Activated naive CD4-positive, alpha-beta T cell treated with anti-CD3 and anti-CD28 coated beads, Interleukin-2, amount 10 ng/mL, durations not matched to agents 7 days and 5 days (primary cell): ENCODE results near the gene MAP2K5.

Experiments used
- CTCF ChIA-PET: fragments of 350-600 bp; sonication (Branson Sonifier 250); formaldehyde crosslinking; loops from one replicate; lab custom pipeline; 2021; ENCODE audit warnings: antibody characterized with exemption; lab: Charles Lee
- DNase-seq: peaks from one replicate; pipeline ENCODE4 v3.0.0-alpha.2; 2020
- H3K27ac Mint-ChIP-seq: one replicate; pipeline ENCODE4 v1.8.0; 2021; ENCODE audit warnings: mild to moderate bottlenecking, moderate library complexity, mixed read lengths
- H3K27me3 Mint-ChIP-seq: one replicate; pipeline ENCODE4 v1.8.0; 2021; ENCODE audit warnings: mild to moderate bottlenecking, mixed read lengths
- H3K36me3 Mint-ChIP-seq: one replicate; pipeline ENCODE4 v1.8.0; 2021; ENCODE audit warnings: mixed read lengths
- H3K4me1 Mint-ChIP-seq: one replicate; pipeline ENCODE4 v1.8.0; 2021; ENCODE audit warnings: mixed read lengths
- H3K4me3 Mint-ChIP-seq: one replicate; pipeline ENCODE4 v1.8.0; 2021; ENCODE audit warnings: mild to moderate bottlenecking, moderate library complexity, mixed read lengths
- H3K9me3 Mint-ChIP-seq: one replicate; pipeline ENCODE4 v1.8.0; 2021; ENCODE audit warnings: mixed read lengths

MAP2K5 gene

GRCh38 chr15:67512140-67512539, 30.4 kb upstream of the MAP2K5 start:
- no peaks in the 10 kb centered on the region for H3K4me1 Mint-ChIP-seq
- no peaks in the 10 kb centered on the region for H3K27me3 Mint-ChIP-seq
- CTCF ChIA-PET = no interaction called here
- no peaks in the 10 kb centered on the region for H3K9me3 Mint-ChIP-seq
- no peak overlapping the region for H3K4me3 Mint-ChIP-seq
- H3K27ac Mint-ChIP-seq = no peak overlapping the region
- peaks cover 8% of the 10 kb centered on the region for H3K36me3 Mint-ChIP-seq
- DNase-seq = no peak

GRCh38 chr15:67512933-67513714, 29.4 kb upstream of the MAP2K5 start:
- Mint-ChIP-seq H3K36me3 (peaks cover 8% of the 10 kb centered on the region), H3K4me3 (no peak overlapping the region), H3K27ac (no peak overlapping the region), H3K27me3 (no peaks in the 10 kb centered on the region), H3K4me1 (no peaks in the 10 kb centered on the region), H3K9me3 (no peaks in the 10 kb centered on the region)
- CTCF ChIA-PET = no interaction called here
- DNase-seq = no peak

DNA sequence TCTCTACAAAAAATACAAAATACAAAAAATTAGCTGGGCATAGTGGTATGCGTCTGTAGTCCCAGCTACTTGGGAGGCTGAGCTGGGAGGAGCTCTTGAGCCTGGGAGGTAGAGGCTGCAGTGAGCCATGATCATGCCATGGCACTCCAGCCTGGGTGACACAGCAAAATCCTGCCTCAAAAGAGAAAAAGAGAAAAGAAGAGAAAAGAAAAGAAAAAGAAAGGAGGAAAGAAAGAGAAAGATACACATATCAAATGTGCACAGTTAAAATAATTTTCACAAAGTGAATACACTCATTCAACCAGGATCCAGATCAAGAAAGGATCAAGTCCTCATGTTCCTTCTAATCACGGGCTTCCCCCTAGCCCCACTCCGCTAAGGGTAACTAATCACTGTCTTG, 27.4 kb upstream of the MAP2K5 start:
- CTCF ChIA-PET = no interaction called here
- no peak overlapping the region for H3K27ac Mint-ChIP-seq
- peaks cover 8% of the 10 kb centered on the region for H3K36me3 Mint-ChIP-seq
- no peak for DNase-seq
- H3K4me3 Mint-ChIP-seq = no peak overlapping the region
- H3K9me3 Mint-ChIP-seq = no peaks in the 10 kb centered on the region
- H3K4me1 Mint-ChIP-seq = peaks cover 5% of the 10 kb centered on the region
- no peaks in the 10 kb centered on the region for H3K27me3 Mint-ChIP-seq

GRCh38 chr15:67515557-67515956, 26.9 kb upstream of the MAP2K5 start:
- CTCF ChIA-PET = no interaction called here
- no peak overlapping the region for H3K4me3 Mint-ChIP-seq
- peaks cover 8% of the 10 kb centered on the region for H3K36me3 Mint-ChIP-seq
- H3K9me3 Mint-ChIP-seq = no peaks in the 10 kb centered on the region
- no peak for DNase-seq
- peaks cover 9% of the 10 kb centered on the region for H3K4me1 Mint-ChIP-seq
- no peaks in the 10 kb centered on the region for H3K27me3 Mint-ChIP-seq
- H3K27ac Mint-ChIP-seq = no peak overlapping the region

- H3K4me1 Mint-ChIP-seq = peaks cover 33% of the 10 kb centered on the region
- no peak for DNase-seq
- H3K27ac Mint-ChIP-seq = peak overlapping the region; percentile 96
- CTCF ChIA-PET = no interaction called here
- H3K27me3 Mint-ChIP-seq = no peaks in the 10 kb centered on the region
- H3K36me3 Mint-ChIP-seq = no peaks in the 10 kb centered on the region
- H3K9me3 Mint-ChIP-seq = no peaks in the 10 kb centered on the region
- H3K4me3 Mint-ChIP-seq = peak overlapping the region; percentile 86
These were observed 22.0 kb upstream of the MAP2K5 start for GRCh38 chr15:67520321-67521028.

DNA sequence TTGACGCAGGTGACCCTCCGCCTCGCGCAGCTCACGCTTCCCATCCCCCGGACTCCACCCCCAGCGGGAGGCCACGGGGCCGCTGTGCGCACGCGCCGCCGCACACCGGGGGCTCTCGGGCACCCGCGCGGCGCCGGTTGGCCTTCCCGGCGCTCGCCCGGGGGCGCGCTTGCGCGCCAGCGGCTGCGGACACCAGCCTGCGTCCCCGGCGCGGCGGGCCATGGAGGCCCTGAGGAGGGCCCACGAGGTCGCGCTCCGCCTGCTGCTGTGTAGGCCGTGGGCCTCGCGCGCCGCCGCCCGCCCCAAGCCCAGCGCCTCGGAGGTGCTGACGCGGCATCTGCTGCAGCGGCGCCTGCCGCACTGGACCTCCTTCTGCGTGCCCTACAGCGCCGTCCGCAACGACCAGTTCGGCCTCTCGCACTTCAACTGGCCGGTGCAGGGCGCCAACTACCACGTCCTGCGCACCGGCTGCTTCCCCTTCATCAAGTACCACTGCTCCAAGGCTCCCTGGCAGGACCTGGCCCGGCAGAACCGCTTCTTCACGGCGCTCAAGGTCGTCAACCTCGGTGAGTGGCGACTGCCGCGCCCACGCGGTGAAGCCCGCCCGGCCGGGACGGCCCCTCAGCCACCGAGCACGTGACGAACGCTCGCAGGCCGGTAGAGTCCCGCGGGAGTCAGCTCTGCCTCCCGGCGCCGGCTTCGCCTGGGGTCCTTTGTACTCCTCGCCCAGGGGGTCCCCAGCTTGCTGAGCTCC, 21.3 kb upstream of the MAP2K5 start, which contains the start of gene C15orf61:
Gene C15orf61, plus strand, starts transcription at position 103 of the 754 bp plus-strand sequence. Its CDS starts 118 bp downstream, at position 221.
- peaks cover 33% of the 10 kb centered on the region for H3K4me1 Mint-ChIP-seq
- peak; percentile 89 for DNase-seq
- peak within 1 kb of the TSS; percentile 96 for H3K27ac Mint-ChIP-seq
- CTCF ChIA-PET = interaction anchor here (1.0 kb wide), 1 partner anchor 11 kb away, joined by 5 read pairs; no protein-coding TSS in a partner anchor
- no peaks in the 10 kb centered on the region for H3K36me3 Mint-ChIP-seq
- no peaks in the 10 kb centered on the region for H3K9me3 Mint-ChIP-seq
- H3K27me3 Mint-ChIP-seq = no peaks in the 10 kb centered on the region
- peak within 1 kb of the TSS; percentile 86 for H3K4me3 Mint-ChIP-seq

DNA sequence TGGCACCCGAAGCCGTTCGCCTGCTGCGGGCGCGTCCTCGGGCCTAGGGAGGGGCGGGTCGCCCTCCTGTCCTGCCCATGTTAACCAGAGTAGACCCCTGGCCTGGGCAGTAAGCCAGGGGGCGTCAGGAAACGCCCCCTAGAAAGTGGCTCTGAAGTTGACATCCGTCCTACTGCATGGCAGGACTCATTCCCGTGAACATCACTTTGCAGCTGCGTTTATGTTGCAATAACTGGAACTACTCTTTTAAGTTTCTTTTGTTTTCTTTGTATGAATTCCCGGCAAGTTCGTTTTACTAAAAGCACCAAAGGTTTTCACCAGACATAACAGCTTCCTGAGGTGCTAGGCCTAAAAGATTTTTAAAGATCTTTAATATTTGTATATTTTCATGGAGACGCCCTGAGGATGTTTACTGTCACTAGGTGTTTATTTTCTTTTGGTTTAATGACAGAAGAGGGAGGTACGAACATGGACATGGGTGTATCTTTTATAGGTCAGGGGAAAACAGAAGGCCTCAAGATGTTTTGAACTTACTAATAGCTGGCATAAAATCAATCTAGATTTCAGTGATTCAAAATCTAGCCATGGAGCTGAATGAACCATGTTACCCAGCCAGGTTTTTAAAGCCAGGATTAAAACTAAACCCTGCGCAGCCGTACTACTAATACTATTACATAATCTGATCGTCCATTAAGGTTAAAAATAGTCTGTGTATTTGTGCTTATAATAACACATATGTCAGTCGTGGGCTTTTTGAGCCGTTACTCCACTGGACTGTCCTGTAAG, 20.5 kb upstream of the MAP2K5 start:
- peaks cover 33% of the 10 kb centered on the region for H3K4me1 Mint-ChIP-seq
- H3K27me3 Mint-ChIP-seq = no peaks in the 10 kb centered on the region
- H3K4me3 Mint-ChIP-seq = peak overlapping the region; percentile 83
- no peaks in the 10 kb centered on the region for H3K36me3 Mint-ChIP-seq
- DNase-seq = no peak
- H3K27ac Mint-ChIP-seq = peak overlapping the region; percentile 91
- H3K9me3 Mint-ChIP-seq = no peaks in the 10 kb centered on the region
- CTCF ChIA-PET = interaction anchor here (1.0 kb wide), 1 partner anchor 11 kb away, joined by 5 read pairs; no protein-coding TSS in a partner anchor

DNA sequence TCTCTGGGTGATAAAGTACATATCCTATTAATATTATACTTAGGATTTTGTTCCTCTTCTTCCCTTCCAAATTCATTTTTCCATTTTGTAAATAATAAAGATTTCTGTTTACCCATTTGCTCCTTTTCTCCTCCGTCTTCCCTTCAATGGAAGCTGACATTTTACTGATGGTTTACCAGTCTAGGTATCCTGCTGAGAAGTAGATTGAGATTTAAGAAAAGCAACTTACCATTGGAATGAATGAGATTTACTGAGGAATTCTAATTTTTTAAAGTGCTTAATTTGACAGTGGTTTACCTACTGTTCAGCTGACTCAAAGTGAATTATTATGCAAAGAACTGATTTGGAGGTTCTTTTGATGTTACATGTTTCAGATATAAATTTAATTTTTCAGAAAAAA, 19.2 kb upstream of the MAP2K5 start:
- peaks cover 1% of the 10 kb centered on the region for H3K36me3 Mint-ChIP-seq
- DNase-seq = no peak
- H3K4me1 Mint-ChIP-seq = peaks cover 33% of the 10 kb centered on the region
- H3K4me3 Mint-ChIP-seq = no peak overlapping the region
- H3K27me3 Mint-ChIP-seq = no peaks in the 10 kb centered on the region
- CTCF ChIA-PET = no interaction called here
- H3K27ac Mint-ChIP-seq = no peak overlapping the region
- H3K9me3 Mint-ChIP-seq = no peaks in the 10 kb centered on the region

- H3K9me3 Mint-ChIP-seq = no peaks in the 10 kb centered on the region
- no peak overlapping the region for H3K4me3 Mint-ChIP-seq
- peaks cover 1% of the 10 kb centered on the region for H3K36me3 Mint-ChIP-seq
- CTCF ChIA-PET = no interaction called here
- H3K27me3 Mint-ChIP-seq = no peaks in the 10 kb centered on the region
- no peak for DNase-seq
- H3K4me1 Mint-ChIP-seq = peaks cover 33% of the 10 kb centered on the region
- no peak overlapping the region for H3K27ac Mint-ChIP-seq
These were observed 18.3 kb upstream of the MAP2K5 start for GRCh38 chr15:67524235-67524634.

DNA sequence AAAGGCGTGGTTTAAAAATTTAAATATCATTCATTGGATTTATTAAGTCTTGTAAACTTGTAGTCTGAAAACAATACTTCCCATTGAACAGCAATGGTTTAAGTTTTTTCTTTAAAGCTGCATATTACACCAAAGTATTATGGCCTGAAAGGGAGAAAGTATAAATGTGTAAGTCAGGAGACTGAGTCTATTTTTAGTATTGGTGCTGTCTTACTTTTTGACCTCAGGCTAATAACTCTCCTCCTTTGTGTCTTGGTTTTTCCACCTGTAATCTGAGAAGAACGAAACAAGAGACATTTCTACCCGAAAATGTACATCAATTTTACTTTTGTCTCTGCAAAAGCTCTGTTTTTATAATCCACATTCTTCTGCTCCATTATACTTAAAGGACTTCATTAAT, 14.0 kb upstream of the MAP2K5 start:
- Mint-ChIP-seq H3K4me3 (no peak overlapping the region), H3K9me3 (no peaks in the 10 kb centered on the region), H3K27ac (no peak overlapping the region), H3K4me1 (peaks cover 2% of the 10 kb centered on the region), H3K27me3 (peaks cover 4% of the 10 kb centered on the region), H3K36me3 (peaks cover 1% of the 10 kb centered on the region)
- DNase-seq = no peak
- CTCF ChIA-PET = no interaction called here

DNA sequence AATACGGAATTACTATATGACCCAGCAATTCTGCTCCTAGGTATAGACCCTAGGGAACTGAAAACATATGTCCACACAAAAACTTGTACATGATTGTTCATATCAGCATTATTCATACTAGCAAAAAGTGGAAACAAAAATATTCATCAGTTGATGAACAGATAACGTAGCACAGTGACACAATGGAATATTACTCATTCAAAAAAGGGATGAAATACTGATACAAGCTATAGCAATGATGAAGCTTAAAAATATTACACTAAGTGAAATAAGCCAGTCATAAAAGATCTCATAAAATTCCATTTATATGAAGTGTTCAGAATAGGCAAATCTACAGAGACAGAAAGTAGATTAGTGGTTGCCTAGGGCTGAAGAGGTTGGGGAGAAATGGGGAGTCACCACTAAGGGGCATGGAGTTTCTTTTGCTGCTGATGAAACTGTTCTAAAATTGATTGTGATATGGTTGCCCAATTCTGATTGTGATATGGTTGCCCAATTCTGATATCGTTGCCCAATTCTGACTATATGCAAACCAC, 11.1 kb upstream of the MAP2K5 start:
- H3K27me3 Mint-ChIP-seq = peaks cover 4% of the 10 kb centered on the region
- CTCF ChIA-PET = no interaction called here
- no peak overlapping the region for H3K27ac Mint-ChIP-seq
- H3K9me3 Mint-ChIP-seq = no peaks in the 10 kb centered on the region
- peaks cover 1% of the 10 kb centered on the region for H3K36me3 Mint-ChIP-seq
- no peak overlapping the region for H3K4me3 Mint-ChIP-seq
- peaks cover 2% of the 10 kb centered on the region for H3K4me1 Mint-ChIP-seq
- DNase-seq = no peak

DNA sequence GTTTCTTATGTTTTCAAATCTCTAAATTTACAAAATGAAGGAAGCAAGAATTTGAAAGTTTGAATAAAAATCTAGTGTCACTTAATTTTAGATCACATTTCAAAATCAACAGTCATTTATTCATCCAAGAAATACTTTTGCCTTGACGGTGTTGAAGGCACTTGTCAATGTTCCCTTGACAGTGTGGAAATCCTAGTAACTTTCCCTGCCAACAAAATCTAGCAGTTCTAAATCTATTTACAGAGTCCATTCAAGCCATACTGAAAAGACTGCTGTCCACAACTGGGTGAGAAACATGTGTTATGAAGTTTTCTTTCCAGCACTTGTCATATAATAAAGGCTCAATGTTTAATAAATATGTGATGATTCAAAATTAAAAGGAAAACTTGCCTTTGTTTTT, 8.6 kb upstream of the MAP2K5 start:
- no peak overlapping the region for H3K4me3 Mint-ChIP-seq
- no peaks in the 10 kb centered on the region for H3K36me3 Mint-ChIP-seq
- peaks cover 10% of the 10 kb centered on the region for H3K4me1 Mint-ChIP-seq
- CTCF ChIA-PET = no interaction called here
- peaks cover 4% of the 10 kb centered on the region for H3K27me3 Mint-ChIP-seq
- no peak overlapping the region for H3K27ac Mint-ChIP-seq
- no peaks in the 10 kb centered on the region for H3K9me3 Mint-ChIP-seq
- DNase-seq = no peak

DNA sequence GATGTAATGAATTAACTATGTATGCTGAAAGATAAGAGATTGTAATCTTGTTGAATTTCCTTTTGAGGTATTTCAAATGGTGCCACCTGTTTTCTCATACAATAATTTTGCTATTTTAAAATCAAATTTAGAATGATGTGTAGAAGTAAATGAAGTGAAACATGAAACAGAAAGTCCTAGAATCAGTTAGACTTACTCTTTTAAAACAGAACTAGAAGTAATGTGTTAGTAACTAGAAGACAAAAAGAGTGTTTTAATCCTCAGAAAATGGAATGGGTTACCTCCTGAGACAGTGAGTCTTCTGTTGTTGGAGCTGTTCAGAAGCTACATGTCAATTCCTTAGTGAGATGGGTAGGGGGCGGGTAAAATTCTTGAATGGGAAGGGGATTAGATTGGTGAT, 8.1 kb upstream of the MAP2K5 start:
- no peak overlapping the region for H3K4me3 Mint-ChIP-seq
- no peak overlapping the region for H3K27ac Mint-ChIP-seq
- H3K36me3 Mint-ChIP-seq = no peaks in the 10 kb centered on the region
- peaks cover 4% of the 10 kb centered on the region for H3K27me3 Mint-ChIP-seq
- H3K4me1 Mint-ChIP-seq = peaks cover 15% of the 10 kb centered on the region
- H3K9me3 Mint-ChIP-seq = no peaks in the 10 kb centered on the region
- CTCF ChIA-PET = no interaction called here
- no peak for DNase-seq
